HG03571 (cell line): ENCODE results near the gene WDR55.
"Not testable (repeated sequence)": the region's sequence is repeated elsewhere in the genome, so short reads cannot be mapped to it uniquely, and the experiment has no call there.

Source experiments
- ATAC-seq: cut with Tn5 transposase; IDR thresholded peaks from one replicate; pipeline ENCODE4 v1.9.1; 2021; ENCODE audit not compliant: unreplicated experiment

Gene WDR55

GRCh38 chr5:140664359-140665119 lies at the start of gene WDR55:
Gene WDR55 (plus strand): TSS chr5:140664904. CDS start chr5:140664913, 9 bp downstream.
- ATAC-seq = peak; percentile 99

GRCh38 chr5:140622301-140622700 lies 42.4 kb upstream of the WDR55 start:
- ATAC-seq = no peak

- not testable (repeated sequence) for ATAC-seq
Observed at GRCh38 chr5:140623061-140623460, 41.6 kb upstream of the WDR55 start.

- not testable (repeated sequence) for ATAC-seq
Observed at GRCh38 chr5:140624886-140625285, 39.8 kb upstream of the WDR55 start.

- ATAC-seq = no peak
Observed at GRCh38 chr5:140627972-140628371, 36.7 kb upstream of the WDR55 start.

- ATAC-seq = no peak
Observed at GRCh38 chr5:140628711-140629110, 36.0 kb upstream of the WDR55 start.

GRCh38 chr5:140630292-140631035 lies 34.2 kb upstream of the WDR55 start:
- ATAC-seq = no peak

GRCh38 chr5:140631036-140631417 lies 33.7 kb upstream of the WDR55 start:
- no peak for ATAC-seq

GRCh38 chr5:140631831-140632365 lies 32.8 kb upstream of the WDR55 start:
- peak; percentile 21 for ATAC-seq

- peak; percentile 47 for ATAC-seq
Observed at GRCh38 chr5:140632366-140633020, 32.2 kb upstream of the WDR55 start.

GRCh38 chr5:140633021-140633471 lies 31.7 kb upstream of the WDR55 start, which contains the start of gene CD14:
Gene CD14 (minus strand): TSS chr5:140633175. CDS start chr5:140633071, 104 bp downstream.
- ATAC-seq = no peak

GRCh38 chr5:140633501-140633900 lies 31.2 kb upstream of the WDR55 start:
- ATAC-seq = no peak

- ATAC-seq = no peak
Observed at GRCh38 chr5:140634103-140634502, 30.6 kb upstream of the WDR55 start.

GRCh38 chr5:140635291-140636257 lies 29.1 kb upstream of the WDR55 start:
- no peak for ATAC-seq

- ATAC-seq = no peak
Observed at GRCh38 chr5:140637371-140638100, 27.2 kb upstream of the WDR55 start.

GRCh38 chr5:140638898-140639147 lies 25.9 kb upstream of the WDR55 start:
- not testable (repeated sequence) for ATAC-seq

- ATAC-seq = peak; percentile 93
Observed at GRCh38 chr5:140639148-140639981, 25.3 kb upstream of the WDR55 start, which contains the start of gene TMCO6. Gene TMCO6 (plus strand): TSS chr5:140639451. CDS start chr5:140639528, 77 bp downstream.

GRCh38 chr5:140641716-140642115 lies 23.0 kb upstream of the WDR55 start:
- no peak for ATAC-seq

GRCh38 chr5:140642718-140643117 lies 22.0 kb upstream of the WDR55 start:
- no peak for ATAC-seq
